SH-SY5Y (cell line): Measurements from ENCODE around the gene PSME1.

Source experiments
- GATA2 ChIP-seq: IDR thresholded peaks from 2 replicates; pipeline ENCODE4 v1.6.1; 2011; ENCODE audit warnings: mild to moderate bottlenecking, low read depth, low read length
- GATA3 ChIP-seq: IDR thresholded peaks from 2 replicates; pipeline ENCODE4 v1.6.1; 2011; ENCODE audit warnings: low read depth, mild to moderate bottlenecking, low read length, moderate library complexity

- TF ChIP-seq GATA3 (no peak), GATA2 (no peak)
These were observed 48.3 kb downstream of the PSME1 start for GRCh38 chr14:24184104-24184970.
